ENCODE results near the gene GOLGA7B.

GOLGA7B gene

GRCh38 chr10:97889461-97890265 is 40.0 kb downstream of the GOLGA7B start:
- TF ChIP-seq CTCF (conservative IDR thresholded peaks at IDR 0.05; ENCODE audit: control insufficient read depth, insufficient read depth, low read depth, low read length) = no peak
- DNase-seq (ENCODE audit: low read depth) = peak; percentile 39
- H3K4me3 ChIP-seq (ENCODE audit: control insufficient read depth, low read depth, low read length) = no peak overlapping the region

- H3K4me3 ChIP-seq (ENCODE audit: control insufficient read depth, low read depth, low read length) = no peak overlapping the region
- no peak for DNase-seq (ENCODE audit: low read depth)
- TF ChIP-seq CTCF (conservative IDR thresholded peaks at IDR 0.05; ENCODE audit: control insufficient read depth, insufficient read depth, low read depth, low read length) = no peak
Measured at GRCh38 chr10:97891497-97892167, 42.0 kb downstream of the GOLGA7B start.

GRCh38 chr10:97892506-97892905 is 42.9 kb downstream of the GOLGA7B start:
- no peak overlapping the region for H3K4me3 ChIP-seq (ENCODE audit: control insufficient read depth, low read depth, low read length)
- DNase-seq (ENCODE audit: low read depth) = no peak
- no peak for TF ChIP-seq CTCF (conservative IDR thresholded peaks at IDR 0.05; ENCODE audit: control insufficient read depth, insufficient read depth, low read depth, low read length)

GRCh38 chr10:97892939-97893338 is 43.3 kb downstream of the GOLGA7B start:
- DNase-seq (ENCODE audit: low read depth) = no peak
- no peak overlapping the region for H3K4me3 ChIP-seq (ENCODE audit: control insufficient read depth, low read depth, low read length)
- TF ChIP-seq CTCF (conservative IDR thresholded peaks at IDR 0.05; ENCODE audit: control insufficient read depth, insufficient read depth, low read depth, low read length) = no peak

- no peak for TF ChIP-seq CTCF (conservative IDR thresholded peaks at IDR 0.05; ENCODE audit: control insufficient read depth, insufficient read depth, low read depth, low read length)
- H3K4me3 ChIP-seq (ENCODE audit: control insufficient read depth, low read depth, low read length) = no peak overlapping the region
- DNase-seq (ENCODE audit: low read depth) = no peak
Measured at GRCh38 chr10:97894092-97894491, 44.4 kb downstream of the GOLGA7B start.

GRCh38 chr10:97895084-97895483 is 45.4 kb downstream of the GOLGA7B start:
- DNase-seq (ENCODE audit: low read depth) = no peak
- TF ChIP-seq CTCF (conservative IDR thresholded peaks at IDR 0.05; ENCODE audit: control insufficient read depth, insufficient read depth, low read depth, low read length) = no peak
- H3K4me3 ChIP-seq (ENCODE audit: control insufficient read depth, low read depth, low read length) = no peak overlapping the region
